GM18868 (cell line): ENCODE data around the gene GRHL3.
A peak's percentile ranks its signal among the peaks of the same experiment; 100 is the strongest.

Source experiments
- ATAC-seq: cut with Tn5 transposase; IDR thresholded peaks from one replicate; pipeline ENCODE4 v1.9.1; 2021; ENCODE audit warnings: mild to moderate bottlenecking, moderate library complexity; ENCODE audit not compliant: unreplicated experiment

Gene GRHL3

DNA sequence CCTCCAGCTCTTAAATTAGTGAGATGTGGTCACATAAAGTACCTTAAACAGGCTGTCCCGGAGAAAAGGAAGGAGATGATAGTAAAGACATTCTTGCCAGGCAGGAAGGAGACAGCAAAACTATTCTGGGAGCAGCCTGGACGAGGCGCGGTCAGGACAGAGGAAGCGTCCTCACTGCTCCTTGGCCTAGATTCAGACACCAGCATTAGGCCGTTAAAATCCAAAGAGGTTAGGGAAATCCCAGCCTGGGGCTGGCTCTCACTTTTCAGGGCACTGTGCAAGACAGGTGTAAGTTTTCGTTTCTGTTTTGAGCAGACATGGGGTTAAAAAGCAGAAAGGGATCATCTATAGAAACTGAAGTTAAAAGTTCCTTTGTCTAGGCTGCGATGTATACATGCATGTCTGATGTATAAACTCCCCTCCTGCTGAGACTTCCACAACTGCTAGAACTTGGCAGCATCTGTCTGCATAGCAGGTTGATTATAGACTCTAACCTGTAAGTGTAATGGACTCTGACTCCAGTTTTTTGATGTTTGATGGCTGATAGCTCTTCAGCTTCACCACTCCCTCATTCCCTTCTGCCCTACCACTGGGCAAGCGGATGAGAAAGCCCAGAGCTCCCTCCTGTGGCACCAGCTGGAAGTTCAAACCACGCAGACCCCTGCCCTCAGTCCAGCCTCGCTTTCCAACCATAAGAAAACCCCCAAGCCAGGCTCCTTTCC lies 72.9 kb downstream of the GRHL3 start:
- ATAC-seq: peak; percentile 73

DNA sequence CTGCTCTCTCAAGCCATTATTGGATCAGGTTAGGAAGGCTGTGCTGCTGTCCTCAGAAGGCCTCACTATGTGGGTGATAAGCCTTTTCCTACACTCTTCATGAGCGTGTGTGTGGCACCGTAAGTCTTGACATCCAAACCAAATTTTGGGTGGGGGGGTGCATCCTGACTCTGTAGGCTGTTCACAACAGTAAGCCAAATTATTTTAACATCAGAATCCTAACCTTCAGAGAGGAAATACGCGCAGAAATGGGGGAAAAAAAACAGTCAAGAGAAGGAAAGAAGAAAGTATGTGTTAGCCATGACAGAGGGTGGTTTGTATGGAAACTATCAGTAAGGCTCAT lies 73.4 kb downstream of the GRHL3 start:
- no peak for ATAC-seq

- no peak for ATAC-seq
These were observed 74.0 kb downstream of the GRHL3 start for GRCh38 chr1:24392982-24393650.

GRCh38 chr1:24393892-24394291 lies 74.7 kb downstream of the GRHL3 start:
- no peak for ATAC-seq

DNA sequence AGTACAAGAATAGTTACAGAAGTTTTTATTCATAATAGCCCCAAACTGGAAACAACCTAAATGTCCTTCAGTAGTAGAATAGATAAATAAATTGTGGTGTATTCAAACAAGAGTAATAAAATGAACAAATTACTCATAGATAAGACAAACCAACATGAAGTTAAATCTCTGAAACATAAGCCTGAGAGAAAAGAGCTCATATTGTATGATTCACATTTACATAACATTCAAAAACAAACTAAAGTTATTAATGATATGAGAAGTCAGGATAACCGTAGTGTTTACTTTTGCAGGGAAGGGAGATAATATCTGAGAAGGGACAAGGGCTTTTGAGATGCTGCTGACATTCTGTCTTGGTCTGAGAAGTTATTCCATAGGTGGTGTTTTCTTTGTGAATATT lies 80.9 kb downstream of the GRHL3 start:
- ATAC-seq: no peak

- no peak for ATAC-seq
These were observed 84.6 kb downstream of the GRHL3 start for GRCh38 chr1:24403806-24404205.
